ENCODE measurements around the gene DUSP5.

DNA sequence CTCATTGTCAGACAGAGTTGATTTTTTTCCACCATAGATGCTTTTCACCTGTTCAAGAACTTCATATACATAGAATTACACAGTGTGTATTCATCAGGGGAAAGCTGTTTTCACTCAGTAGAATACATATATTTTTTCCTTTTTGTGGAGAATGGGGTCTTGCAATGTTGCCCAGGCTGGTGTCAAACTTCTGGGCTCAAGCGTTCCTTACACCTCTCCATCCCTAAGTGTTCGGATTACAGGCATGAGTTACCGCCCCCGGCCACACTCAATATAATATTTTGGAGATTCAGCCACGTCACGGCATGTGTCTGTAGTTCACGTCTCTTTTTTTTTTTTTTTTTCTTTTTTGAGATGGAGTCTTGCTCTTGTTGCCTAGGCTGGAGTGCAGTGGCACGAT is 62.3 kb downstream of the DUSP5 start:
- TF ChIP-seq CTCF (IDR thresholded peaks at IDR 0.05) (no peak), POLR2AphosphoS5 (IDR thresholded peaks at IDR 0.05) (no peak), POLR2A (IDR thresholded peaks at IDR 0.05) (no peak), EP300 (IDR thresholded peaks at IDR 0.05) (no peak)

All from suprapubic skin (tissue), 4 donors.